ENCODE results near the gene THSD7A. TPM values are rescaled to one million over a fixed set of nuclear protein-coding genes. Genes with fewer than 3 reads are reported as not detected.

The THSD7A gene
- total and polyA plus RNA-seq, 9 of the 15 experiments (the other 6 are each of a cell fraction or from before 2014, with no cell fraction given): 0.01 to 0.02 TPM; not detected in 7

DNA sequence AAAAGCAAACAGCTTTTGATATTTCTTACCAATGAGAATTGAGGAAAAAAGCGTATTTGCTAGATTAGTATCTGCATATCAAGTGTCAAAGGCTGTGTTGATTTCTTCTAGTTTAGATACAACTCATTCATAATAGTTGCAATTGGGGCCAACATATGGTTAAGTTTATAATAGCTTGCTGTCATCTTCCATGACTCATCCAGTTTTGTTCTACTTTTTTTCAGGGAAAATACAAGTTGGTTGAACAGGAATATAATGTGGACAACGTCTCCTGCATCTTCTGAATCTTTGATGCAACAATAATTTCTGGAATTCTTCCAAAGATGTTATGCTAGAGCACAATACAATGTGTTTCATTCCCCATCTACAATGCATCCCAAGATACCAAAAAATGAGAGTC lies 182.0 kb downstream of the THSD7A start:
- POLR2A ChIA-PET: no interaction called here
- TF ChIP-seq ZNF512 (tag; IDR thresholded peaks at IDR 0.05) (no peak), KLF6 (CRISPR knock-in tag; IDR thresholded peaks at IDR 0.05; ENCODE audit: borderline replicate concordance) (no peak), ZNF644 (tag; IDR thresholded peaks at IDR 0.05; ENCODE audit: low read depth) (no peak), RAD21 (CRISPR knock-in tag; conservative IDR thresholded peaks at IDR 0.05 in 1 of 2, IDR thresholded peaks at IDR 0.05 in 1 of 2) (no peak), ZNF212 (CRISPR knock-in tag; IDR thresholded peaks at IDR 0.05) (no peak), SMAD4 (CRISPR knock-in tag; conservative IDR thresholded peaks at IDR 0.05) (no peak), STAT5A (IDR thresholded peaks at IDR 0.05; ENCODE audit: borderline replicate concordance, low read length) (no peak), SOX6 (IDR thresholded peaks at IDR 0.05) (no peak), NR2F6 (CRISPR knock-in tag; IDR thresholded peaks at IDR 0.05) (no peak), CBX8 (IDR thresholded peaks at IDR 0.05; ENCODE audit: borderline replicate concordance, extremely low read depth, low read depth, low read length, poor library complexity, severe bottlenecking) (no peak), THRAP3 (IDR thresholded peaks at IDR 0.05; ENCODE audit: borderline replicate concordance) (no peak)
- TF ChIP-seq, protein P1, sequence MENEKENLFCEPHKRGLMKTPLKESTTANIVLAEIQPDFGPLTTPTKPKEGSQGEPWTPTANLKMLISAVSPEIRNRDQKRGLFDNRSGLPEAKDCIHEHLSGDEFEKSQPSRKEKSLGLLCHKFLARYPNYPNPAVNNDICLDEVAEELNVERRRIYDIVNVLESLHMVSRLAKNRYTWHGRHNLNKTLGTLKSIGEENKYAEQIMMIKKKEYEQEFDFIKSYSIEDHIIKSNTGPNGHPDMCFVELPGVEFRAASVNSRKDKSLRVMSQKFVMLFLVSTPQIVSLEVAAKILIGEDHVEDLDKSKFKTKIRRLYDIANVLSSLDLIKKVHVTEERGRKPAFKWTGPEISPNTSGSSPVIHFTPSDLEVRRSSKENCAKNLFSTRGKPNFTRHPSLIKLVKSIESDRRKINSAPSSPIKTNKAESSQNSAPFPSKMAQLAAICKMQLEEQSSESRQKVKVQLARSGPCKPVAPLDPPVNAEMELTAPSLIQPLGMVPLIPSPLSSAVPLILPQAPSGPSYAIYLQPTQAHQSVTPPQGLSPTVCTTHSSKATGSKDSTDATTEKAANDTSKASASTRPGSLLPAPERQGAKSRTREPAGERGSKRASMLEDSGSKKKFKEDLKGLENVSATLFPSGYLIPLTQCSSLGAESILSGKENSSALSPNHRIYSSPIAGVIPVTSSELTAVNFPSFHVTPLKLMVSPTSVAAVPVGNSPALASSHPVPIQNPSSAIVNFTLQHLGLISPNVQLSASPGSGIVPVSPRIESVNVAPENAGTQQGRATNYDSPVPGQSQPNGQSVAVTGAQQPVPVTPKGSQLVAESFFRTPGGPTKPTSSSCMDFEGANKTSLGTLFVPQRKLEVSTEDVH (IDR thresholded peaks at IDR 0.05; ENCODE audit: low read depth, partially characterized antibody): no peak
- TF ChIP-seq, protein P2, sequence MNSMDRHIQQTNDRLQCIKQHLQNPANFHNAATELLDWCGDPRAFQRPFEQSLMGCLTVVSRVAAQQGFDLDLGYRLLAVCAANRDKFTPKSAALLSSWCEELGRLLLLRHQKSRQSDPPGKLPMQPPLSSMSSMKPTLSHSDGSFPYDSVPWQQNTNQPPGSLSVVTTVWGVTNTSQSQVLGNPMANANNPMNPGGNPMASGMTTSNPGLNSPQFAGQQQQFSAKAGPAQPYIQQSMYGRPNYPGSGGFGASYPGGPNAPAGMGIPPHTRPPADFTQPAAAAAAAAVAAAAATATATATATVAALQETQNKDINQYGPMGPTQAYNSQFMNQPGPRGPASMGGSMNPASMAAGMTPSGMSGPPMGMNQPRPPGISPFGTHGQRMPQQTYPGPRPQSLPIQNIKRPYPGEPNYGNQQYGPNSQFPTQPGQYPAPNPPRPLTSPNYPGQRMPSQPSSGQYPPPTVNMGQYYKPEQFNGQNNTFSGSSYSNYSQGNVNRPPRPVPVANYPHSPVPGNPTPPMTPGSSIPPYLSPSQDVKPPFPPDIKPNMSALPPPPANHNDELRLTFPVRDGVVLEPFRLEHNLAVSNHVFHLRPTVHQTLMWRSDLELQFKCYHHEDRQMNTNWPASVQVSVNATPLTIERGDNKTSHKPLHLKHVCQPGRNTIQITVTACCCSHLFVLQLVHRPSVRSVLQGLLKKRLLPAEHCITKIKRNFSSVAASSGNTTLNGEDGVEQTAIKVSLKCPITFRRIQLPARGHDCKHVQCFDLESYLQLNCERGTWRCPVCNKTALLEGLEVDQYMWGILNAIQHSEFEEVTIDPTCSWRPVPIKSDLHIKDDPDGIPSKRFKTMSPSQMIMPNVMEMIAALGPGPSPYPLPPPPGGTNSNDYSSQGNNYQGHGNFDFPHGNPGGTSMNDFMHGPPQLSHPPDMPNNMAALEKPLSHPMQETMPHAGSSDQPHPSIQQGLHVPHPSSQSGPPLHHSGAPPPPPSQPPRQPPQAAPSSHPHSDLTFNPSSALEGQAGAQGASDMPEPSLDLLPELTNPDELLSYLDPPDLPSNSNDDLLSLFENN (IDR thresholded peaks at IDR 0.05; ENCODE audit: low read depth in 2 of 2, low read length in 2 of 2): no peak
- H2AFZ ChIP-seq (ENCODE audit: low read depth, low read length): no peak overlapping the region
- no peak for DNase-seq (ENCODE audit: extremely low read depth in 1 of 4, low spot score in 3 of 4)
- H4K20me1 ChIP-seq (replicated peaks; ENCODE audit: control insufficient read depth, insufficient read depth, low read length): no peaks in the 10 kb centered on the region
- intact Hi-C loops (cut with micrococcal nuclease): no loop called here
- H3K79me2 ChIP-seq (ENCODE audit: control insufficient read depth, insufficient read depth, low read length): no peaks in the 10 kb centered on the region
- WGBS (ENCODE audit: insufficient coverage, low coverage, missing lambda C conversion rate): 5% methylated on average over 2 of the region's 2 CpGs
- H3K4me1 ChIP-seq (replicated peaks in 1 of 2; ENCODE audit: control insufficient read depth in 2 of 2, insufficient read depth in 2 of 2, low read length in 2 of 2): no peaks in the 10 kb centered on the region
- H3K36me3 ChIP-seq (ENCODE audit: control insufficient read depth, insufficient read depth, low read length): no peaks in the 10 kb centered on the region
- H3K9me1 ChIP-seq (ENCODE audit: control insufficient read depth, insufficient read depth, low read length): no peaks in the 10 kb centered on the region
- no peak overlapping the region for H3K27ac ChIP-seq (ENCODE audit: extremely low read depth, low read depth, low read length)
- H3K9ac ChIP-seq (ENCODE audit: insufficient read depth in 1 of 2, low read depth in 2 of 2, low read length in 2 of 2): no peak overlapping the region
- no peaks in the 10 kb centered on the region for H3K9me3 ChIP-seq (replicated peaks; ENCODE audit: control insufficient read depth, insufficient read depth, low read depth, low read length)
- BruUV-seq (replicated peaks): no TSS peak
- CTCF ChIA-PET (ENCODE audit: low intra/inter-chr PET ratio): no interaction called here
- in situ Hi-C loops (cut with MboI): no loop called here
- H3K4me2 ChIP-seq (ENCODE audit: insufficient read depth, low read length): no peak overlapping the region
- ATAC-seq: no peak
- H3K4me3 ChIP-seq: no peak overlapping the region
- H3K27me3 ChIP-seq (ENCODE audit: control insufficient read depth in 2 of 2, insufficient read depth in 2 of 2, low read length in 2 of 2): no peaks in the 10 kb centered on the region
- FAIRE-seq: no peak
